Mesothelial cell of epicardium (in vitro differentiated cells): ENCODE results near the gene TMTC2. TPM values are rescaled to one million over a fixed set of nuclear protein-coding genes. Genes with fewer than 3 reads are reported as not detected.

Source experiments
- DNase-seq, 2 experiments: peaks; one replicate each; pipeline ENCODE4 v3.0.0; 2021; ENCODE audit warnings: low spot score in 2 of 2; ENCODE audit not compliant: unreplicated experiment in 2 of 2
- H3K27ac Mint-ChIP-seq: 2 replicates; pipeline ENCODE4 v1.8.0; 2021; ENCODE audit warnings: mixed read lengths
- H3K27me3 Mint-ChIP-seq: 2 replicates; pipeline ENCODE4 v1.8.0; 2021; ENCODE audit warnings: low read depth, mixed read lengths
- H3K36me3 Mint-ChIP-seq: 2 replicates; pipeline ENCODE4 v1.8.0; 2021; ENCODE audit warnings: mixed read lengths
- H3K4me1 Mint-ChIP-seq: 2 replicates; pipeline ENCODE4 v1.8.0; 2021; ENCODE audit warnings: mixed read lengths
- H3K4me3 Mint-ChIP-seq: 2 replicates; pipeline ENCODE4 v1.8.0; 2021; ENCODE audit warnings: mild to moderate bottlenecking, moderate library complexity, mixed read lengths
- H3K9me3 Mint-ChIP-seq: 2 replicates; pipeline ENCODE4 v1.8.0; 2021; ENCODE audit warnings: mixed read lengths
- total RNA-seq: library from RNA; stranded (reverse); gene quantifications from 3 replicates; pipeline ENCODE4 v1.2.1, GENCODE V29; 2021
- TF ChIP-seq, protein P1 (sequence below): fragments of 200-600 bp; sonication (generic); IDR thresholded peaks from one replicate; pipeline ENCODE4 v1.5.0; 2021; ENCODE audit warnings: antibody characterized with exemption; ENCODE audit not compliant: unreplicated experiment

Gene TMTC2
- total RNA-seq, 1 donor from 2014 or later = 38.3 TPM

DNA sequence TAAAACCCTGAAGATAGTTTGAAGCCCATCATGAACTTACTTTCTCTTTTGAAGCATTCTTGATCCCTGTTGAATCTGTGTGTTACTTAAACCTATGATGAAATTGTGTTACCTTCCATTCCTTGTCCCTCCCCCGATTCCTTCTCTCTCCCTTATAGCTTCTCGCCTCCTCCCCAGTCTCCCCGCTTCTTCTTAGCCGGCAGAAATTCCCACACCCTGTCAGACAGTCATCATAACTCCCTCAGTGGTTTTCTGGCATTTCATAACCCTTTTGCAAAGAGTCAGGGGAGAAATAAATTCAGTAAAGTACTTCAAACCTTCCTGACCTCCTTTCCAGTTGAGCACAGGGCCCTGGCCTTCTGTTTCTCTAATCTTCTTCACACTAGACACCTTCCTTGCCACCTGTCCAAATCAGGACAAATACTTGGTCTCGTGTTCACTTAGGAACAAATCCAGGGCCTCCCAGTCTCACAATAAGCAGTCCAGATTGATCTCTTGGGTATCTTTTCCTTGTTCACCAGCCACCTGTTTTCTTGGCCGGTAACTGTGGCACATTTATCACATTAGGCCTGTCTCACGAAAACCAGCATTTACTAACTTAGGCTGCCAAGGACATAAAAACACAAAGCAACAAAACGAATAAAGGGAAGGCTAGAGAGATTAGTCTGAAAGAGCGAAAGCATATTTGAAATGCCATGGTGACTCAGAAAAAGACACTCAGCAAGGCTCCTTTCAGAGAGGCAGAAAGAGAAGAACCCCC lies 355.9 kb downstream of the TMTC2 start:
- Mint-ChIP-seq H3K27me3 (no peaks in the 10 kb centered on the region), H3K4me1 (peaks cover 15% of the 10 kb centered on the region), H3K36me3 (peaks cover 3% of the 10 kb centered on the region), H3K9me3 (no peaks in the 10 kb centered on the region), H3K4me3 (no peak overlapping the region), H3K27ac (peak overlapping the region; percentile 62)
- TF ChIP-seq, protein P1, sequence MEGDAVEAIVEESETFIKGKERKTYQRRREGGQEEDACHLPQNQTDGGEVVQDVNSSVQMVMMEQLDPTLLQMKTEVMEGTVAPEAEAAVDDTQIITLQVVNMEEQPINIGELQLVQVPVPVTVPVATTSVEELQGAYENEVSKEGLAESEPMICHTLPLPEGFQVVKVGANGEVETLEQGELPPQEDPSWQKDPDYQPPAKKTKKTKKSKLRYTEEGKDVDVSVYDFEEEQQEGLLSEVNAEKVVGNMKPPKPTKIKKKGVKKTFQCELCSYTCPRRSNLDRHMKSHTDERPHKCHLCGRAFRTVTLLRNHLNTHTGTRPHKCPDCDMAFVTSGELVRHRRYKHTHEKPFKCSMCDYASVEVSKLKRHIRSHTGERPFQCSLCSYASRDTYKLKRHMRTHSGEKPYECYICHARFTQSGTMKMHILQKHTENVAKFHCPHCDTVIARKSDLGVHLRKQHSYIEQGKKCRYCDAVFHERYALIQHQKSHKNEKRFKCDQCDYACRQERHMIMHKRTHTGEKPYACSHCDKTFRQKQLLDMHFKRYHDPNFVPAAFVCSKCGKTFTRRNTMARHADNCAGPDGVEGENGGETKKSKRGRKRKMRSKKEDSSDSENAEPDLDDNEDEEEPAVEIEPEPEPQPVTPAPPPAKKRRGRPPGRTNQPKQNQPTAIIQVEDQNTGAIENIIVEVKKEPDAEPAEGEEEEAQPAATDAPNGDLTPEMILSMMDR = no peak
- no peak for DNase-seq

DNA sequence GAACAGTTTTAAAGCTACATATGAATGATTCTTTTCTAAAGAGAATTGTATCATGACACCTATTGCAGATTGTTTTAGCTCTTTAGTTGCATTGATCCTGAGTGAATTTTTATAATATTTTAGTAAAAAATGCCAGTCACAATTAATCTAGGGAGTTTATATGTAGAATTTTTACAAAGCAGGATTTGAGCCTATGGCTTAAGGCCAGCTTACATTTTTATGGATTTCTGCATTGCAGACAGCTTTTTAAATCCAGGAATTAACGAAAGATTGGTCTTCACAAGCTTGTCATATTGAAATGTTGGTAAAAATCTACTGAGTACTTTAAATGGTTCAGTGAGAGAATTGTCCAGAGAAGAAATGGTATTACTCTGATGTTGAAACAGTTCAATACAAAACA lies 358.0 kb downstream of the TMTC2 start:
- TF ChIP-seq, protein P1 = no peak
- Mint-ChIP-seq H3K36me3 (peaks cover 9% of the 10 kb centered on the region), H3K4me1 (peaks cover 15% of the 10 kb centered on the region), H3K27me3 (no peaks in the 10 kb centered on the region), H3K4me3 (no peak overlapping the region), H3K9me3 (peaks cover 6% of the 10 kb centered on the region), H3K27ac (no peak overlapping the region)
- DNase-seq = no peak

DNA sequence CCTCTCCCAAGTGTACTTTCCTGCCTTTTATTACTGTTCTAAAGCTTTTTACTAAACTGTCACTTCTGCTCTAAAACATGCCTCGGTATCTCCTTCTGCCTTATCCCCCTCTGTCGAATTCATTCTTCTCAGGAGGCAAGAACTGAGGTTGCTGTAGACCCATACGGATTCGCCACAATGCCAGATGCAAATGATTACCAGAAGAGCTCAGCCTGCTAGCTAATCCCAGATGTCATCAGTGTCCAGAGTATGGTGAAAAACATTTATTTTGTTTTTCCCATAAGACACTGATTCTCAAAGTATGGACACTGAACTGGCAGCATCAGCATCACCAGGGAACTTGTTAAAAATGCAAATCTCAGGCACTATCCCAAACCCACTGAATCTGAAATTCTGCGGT lies 359.3 kb downstream of the TMTC2 start:
- no peak overlapping the region for H3K27ac Mint-ChIP-seq
- no peak for DNase-seq
- no peaks in the 10 kb centered on the region for H3K27me3 Mint-ChIP-seq
- peaks cover 7% of the 10 kb centered on the region for H3K9me3 Mint-ChIP-seq
- TF ChIP-seq, protein P1 = no peak
- peaks cover 6% of the 10 kb centered on the region for H3K36me3 Mint-ChIP-seq
- peaks cover 15% of the 10 kb centered on the region for H3K4me1 Mint-ChIP-seq
- H3K4me3 Mint-ChIP-seq = no peak overlapping the region

DNA sequence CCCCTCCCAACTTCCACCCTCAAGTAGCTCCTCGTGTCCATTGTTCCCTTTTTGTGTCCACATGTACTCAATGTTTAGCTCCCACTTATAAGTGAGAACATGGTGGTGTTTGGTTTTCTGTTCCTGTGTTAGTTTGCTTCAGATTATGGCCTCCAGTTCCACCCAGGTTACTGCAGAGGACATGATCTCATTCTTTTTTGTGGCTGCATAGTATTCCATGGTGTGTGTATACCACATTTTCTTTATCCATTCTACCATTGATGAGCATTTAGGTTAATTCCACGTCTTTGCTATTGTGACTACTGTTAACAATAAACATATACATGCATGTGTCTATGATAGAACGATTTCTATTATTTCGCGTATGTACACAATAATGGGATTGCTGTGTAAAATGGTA lies 362.6 kb downstream of the TMTC2 start:
- no peak for DNase-seq
- Mint-ChIP-seq H3K4me3 (no peak overlapping the region), H3K27ac (no peak overlapping the region), H3K27me3 (no peaks in the 10 kb centered on the region), H3K4me1 (peaks cover 19% of the 10 kb centered on the region), H3K36me3 (peaks cover 9% of the 10 kb centered on the region), H3K9me3 (peaks cover 7% of the 10 kb centered on the region)
- TF ChIP-seq, protein P1 = no peak

DNA sequence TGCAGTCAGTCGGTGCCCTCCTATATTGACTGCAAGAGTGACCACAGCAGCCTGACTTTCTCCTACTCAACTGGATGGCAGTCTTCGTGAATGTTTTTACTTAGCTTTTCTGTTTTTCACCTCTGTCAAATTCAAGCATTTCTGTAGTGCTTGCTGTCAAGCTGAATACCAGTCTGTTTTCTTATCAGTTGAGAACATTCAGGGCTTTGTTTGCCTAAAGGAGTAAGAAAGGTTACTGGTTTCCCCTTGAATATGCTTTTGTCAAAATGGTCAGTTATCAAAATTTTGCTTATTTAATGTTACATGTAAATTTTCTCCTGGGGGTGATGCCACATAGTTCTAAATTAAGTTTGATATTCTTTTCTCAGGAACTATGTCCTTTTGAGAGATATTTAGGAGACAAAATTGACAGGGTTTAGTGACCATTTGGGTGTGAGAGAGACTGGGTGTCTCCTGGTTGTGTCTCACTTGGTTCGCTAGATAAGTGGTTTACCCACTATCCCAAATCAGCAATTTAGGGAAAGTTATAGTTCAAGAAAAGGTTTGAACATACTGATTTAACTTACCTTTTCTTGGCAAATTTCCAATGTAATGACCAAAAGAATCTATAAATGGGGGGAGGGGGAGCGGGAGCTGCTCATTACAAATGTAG lies 366.3 kb downstream of the TMTC2 start:
- no peak for DNase-seq
- peaks cover 12% of the 10 kb centered on the region for H3K4me1 Mint-ChIP-seq
- H3K36me3 Mint-ChIP-seq = peaks cover 15% of the 10 kb centered on the region
- no peaks in the 10 kb centered on the region for H3K27me3 Mint-ChIP-seq
- no peak overlapping the region for H3K4me3 Mint-ChIP-seq
- TF ChIP-seq, protein P1 = no peak
- no peak overlapping the region for H3K27ac Mint-ChIP-seq
- peaks cover 7% of the 10 kb centered on the region for H3K9me3 Mint-ChIP-seq
